Dermis blood vessel endothelial cell (primary cell): ENCODE data around the gene ARF5. TPM values are rescaled to one million over a fixed set of nuclear protein-coding genes. Genes with fewer than 3 reads are reported as not detected.
"Not testable (repeated sequence)": the region's sequence is repeated elsewhere in the genome, so short reads cannot be mapped to it uniquely, and the experiment has no call there.

Experiments used
- DNase-seq: peaks from one replicate; pipeline ENCODE4 v3.0.0; 2010
- total RNA-seq: library from RNA; depleted of rRNA; stranded (reverse); fragments of >200 nt; gene quantifications from 2 replicates; pipeline ENCODE4 v1.2.3, GENCODE V29; 2014

ARF5 gene
- total RNA-seq: 144 and 208 TPM in 2 replicates

GRCh38 chr7:127588019-127588696, at the start of gene ARF5:
Gene ARF5, plus strand, starts transcription at chr7:127588411. Its CDS starts 88 bp downstream, at chr7:127588499.
- peak; percentile 89 for DNase-seq

DNA sequence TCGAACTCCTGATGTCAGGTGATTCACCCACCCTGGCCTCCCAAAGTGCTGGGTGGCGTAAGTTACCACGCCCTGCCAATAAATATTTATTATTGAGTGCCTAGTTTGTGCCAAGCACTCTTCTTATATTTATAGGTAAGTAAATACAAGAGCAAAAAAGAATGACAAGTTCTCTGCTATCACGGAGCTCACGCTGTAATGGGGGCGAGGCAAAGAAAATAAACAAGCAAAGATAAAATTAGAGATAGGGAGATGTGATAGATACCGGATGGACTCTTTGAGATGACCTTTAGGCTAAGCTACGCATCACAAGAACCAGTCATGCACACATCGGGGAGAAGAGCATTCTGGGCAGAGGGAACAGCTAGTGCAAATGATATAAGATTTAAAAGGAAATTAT, 49.1 kb upstream of the ARF5 start:
- DNase-seq: no peak

DNA sequence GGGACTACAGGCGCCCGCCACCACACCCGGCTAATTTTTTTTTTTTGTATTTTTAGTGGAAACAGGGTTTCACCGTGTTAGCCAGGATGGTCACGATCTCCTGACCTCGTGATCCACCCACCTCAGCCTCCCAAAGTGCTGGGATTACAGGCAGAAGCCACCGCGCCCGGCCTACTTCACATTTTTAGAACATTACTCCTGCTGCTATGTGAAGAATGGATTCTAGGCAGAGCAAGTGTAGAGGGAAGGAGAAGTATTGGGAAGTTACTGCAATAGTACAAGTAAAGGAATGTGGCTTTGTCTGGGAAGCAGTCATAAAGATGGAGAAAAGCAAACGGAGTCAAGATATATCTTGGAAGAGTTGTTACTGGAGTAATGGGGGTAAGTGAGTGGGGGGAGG, 47.8 kb upstream of the ARF5 start:
- DNase-seq: not testable (repeated sequence)

- no peak for DNase-seq
These were observed 46.7 kb upstream of the ARF5 start for GRCh38 chr7:127541548-127541947.

DNA sequence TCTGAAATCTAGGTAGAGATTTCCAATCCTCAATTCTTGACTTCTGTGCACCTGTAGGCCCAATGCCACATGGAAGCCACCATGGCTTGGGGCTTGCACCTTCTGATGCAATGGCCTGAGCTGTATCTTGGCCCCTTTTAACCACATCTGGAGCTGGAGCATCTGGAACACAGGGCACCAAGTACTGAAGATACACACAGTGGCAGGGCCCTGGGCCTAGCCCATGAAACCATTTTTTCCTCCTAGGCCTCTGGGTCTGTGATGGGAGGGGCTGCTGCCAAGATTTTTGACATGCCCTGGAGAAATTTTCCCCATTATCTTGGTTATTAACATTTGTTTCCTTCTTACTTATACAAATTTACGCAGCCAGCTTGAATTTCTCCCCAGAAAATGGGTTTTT, 41.9 kb upstream of the ARF5 start:
- DNase-seq: no peak

DNA sequence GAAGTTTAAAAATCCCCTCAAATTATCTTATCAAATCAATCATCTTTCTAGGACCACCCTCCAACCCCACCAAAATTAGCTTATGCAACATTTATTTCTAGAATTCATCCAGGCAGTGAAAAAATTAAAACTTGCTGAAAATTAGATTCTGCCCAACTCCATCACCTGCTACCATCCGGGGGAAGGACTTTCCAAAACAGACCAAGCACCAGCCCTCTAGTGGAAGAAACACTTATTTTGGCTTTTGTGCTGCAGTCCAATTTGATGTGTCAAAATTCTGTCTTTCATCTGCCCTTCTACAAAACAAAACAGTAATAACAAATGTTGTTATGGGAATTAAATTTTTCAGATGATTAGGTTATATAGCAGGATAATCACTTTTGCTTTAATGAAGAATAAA, 38.0 kb upstream of the ARF5 start:
- no peak for DNase-seq

GRCh38 chr7:127551941-127552340, 36.3 kb upstream of the ARF5 start:
- no peak for DNase-seq

DNA sequence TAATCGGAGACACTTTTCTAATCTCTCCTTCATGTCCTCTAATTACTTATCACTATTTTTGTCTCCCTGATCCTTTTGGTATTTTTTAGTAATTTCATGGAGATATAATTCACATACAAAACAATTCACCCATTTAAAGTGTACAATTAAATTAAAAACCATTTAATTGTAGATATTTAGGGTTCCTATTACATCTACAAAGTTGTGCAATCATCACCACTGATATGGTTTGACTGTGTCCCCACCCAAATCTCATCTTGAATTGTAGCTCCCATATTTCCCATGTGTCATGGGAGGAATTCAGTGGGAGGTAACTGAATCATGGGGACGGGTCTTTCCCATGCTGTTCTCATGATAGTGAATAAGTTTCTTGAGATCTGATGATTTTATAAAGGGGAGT, 31.8 kb upstream of the ARF5 start:
- DNase-seq: no peak

GRCh38 chr7:127557803-127558202, 30.4 kb upstream of the ARF5 start:
- DNase-seq: no peak

GRCh38 chr7:127566242-127566641, 22.0 kb upstream of the ARF5 start:
- DNase-seq: no peak

DNA sequence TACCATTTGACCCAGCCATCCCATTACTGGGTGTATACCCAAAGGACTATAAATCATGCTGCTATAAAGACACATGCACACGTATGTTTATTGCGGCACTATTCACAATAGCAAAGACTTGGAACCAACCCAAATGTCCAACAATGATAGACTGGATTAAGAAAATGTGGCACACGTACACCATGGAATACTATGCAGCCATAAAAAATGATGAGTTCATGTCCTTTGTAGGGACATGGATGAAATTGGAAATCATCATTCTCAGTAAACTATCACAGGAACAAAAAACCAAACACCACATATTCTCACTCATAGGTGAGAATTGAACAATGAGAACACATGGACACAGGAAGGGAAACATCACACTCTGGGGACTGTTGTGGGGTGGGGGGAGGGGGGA, 20.2 kb upstream of the ARF5 start:
- not testable (repeated sequence) for DNase-seq

DNA sequence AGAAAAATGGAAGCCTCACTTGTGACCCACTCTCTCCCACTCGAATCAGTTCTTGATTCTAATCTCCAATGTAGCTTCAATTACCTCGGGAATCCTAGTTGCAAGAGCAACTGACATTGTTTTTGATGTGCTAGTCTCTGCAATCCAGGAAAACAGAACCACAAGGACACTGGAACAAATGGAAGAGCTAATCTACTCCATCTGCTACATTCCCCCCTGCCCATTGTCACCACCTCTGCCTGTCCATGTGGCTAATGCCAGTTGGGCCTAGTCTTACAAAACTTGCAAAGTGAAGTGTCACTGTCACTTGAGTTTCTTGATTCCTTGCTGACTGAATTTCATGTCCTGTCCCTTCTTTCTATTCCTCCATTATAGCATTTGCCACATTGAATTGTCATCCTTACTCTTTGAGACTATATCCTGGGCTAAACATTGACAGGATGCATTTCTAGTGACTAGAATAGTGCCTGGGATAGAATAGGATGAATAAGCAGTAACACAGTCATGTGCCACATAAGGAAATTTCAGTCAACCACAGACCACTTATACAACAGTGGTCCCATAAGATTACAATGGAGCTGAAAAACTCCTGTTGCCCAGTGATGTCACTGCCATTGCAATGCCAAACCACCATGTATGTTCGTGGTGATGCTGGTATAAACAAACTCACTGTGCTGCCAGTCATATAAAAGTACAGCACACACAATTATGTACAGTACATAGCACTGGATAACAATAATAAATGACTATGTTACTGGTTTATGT, 16.3 kb upstream of the ARF5 start:
- DNase-seq: no peak

GRCh38 chr7:127578036-127578684, 10.1 kb upstream of the ARF5 start:
- peak; percentile 24 for DNase-seq

GRCh38 chr7:127578711-127579275, 9.4 kb upstream of the ARF5 start:
- no peak for DNase-seq

DNA sequence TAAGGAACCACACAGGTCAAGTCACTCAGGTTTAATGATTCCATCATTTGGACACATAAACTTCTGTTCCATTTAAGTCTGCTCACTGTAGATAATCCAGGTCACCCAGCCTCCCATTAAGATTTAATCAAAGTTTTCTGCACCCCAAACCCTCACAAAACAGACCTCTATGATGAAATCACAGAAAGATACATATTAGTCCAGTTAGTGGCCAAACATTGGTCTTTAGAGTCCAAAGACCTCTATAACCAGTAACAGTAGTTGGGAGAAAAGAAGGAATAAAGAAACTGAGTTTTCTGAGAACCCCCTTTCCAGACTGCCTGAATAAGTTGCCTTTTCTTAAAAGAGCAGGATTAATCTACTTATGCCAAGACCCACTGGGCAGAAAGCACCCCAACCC, 7.6 kb upstream of the ARF5 start:
- DNase-seq: no peak

- no peak for DNase-seq
These were observed 6.5 kb upstream of the ARF5 start for GRCh38 chr7:127581716-127582115.

- no peak for DNase-seq
These were observed 5.8 kb upstream of the ARF5 start for GRCh38 chr7:127582361-127582760.

DNA sequence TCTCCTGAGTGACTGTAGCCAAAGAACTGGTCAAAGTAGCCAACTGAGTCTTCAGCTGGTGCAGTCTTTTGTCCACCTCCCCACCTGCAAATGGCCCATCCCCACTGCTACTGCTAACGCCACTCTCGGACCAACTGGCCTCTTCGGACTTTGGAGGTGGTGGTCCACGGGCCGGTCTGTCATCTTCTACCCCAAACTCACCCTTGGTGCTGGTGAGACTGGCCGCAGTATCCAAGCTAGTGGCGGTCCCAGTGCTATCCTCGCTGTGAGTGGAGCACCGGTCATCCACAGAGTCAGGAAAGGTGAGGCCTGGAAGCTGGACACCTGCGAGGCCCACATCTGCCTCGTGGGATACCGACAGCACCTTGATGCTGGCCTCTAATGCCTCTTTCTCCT, 3.6 kb upstream of the ARF5 start:
- DNase-seq: no peak

- peak; percentile 94 for DNase-seq
These were observed 2.9 kb upstream of the ARF5 start, which contains the start of gene GCC1 for GRCh38 chr7:127585044-127585953. Gene GCC1, minus strand, starts transcription at chr7:127585596. Its CDS starts 414 bp downstream, at chr7:127585182.

DNA sequence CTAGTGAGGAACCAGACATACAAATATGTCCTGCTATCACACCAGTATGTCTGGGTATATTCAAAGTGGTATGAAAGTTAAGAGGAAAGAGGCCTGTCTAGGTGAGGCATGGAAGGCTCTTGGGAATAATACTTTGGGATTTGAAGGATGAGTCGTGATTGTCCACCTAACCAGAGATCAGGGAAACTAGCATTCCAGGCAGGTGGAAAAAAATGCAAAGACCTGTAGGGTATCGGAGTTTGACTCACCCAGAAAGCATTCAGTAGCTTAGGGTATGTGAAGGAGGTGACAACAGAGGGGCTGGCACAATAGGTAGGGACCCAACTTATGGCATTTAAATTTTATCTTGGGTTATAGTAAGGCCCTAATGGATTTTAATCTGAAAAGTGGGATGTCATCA, 1.9 kb upstream of the ARF5 start:
- no peak for DNase-seq

GRCh38 chr7:127587663-127588018, 570 bp upstream of the ARF5 start:
- DNase-seq: peak; percentile 23
